HepG2 (cell line): Measurements from ENCODE around the gene MRPL38. TPM values are rescaled to one million over a fixed set of nuclear protein-coding genes. Genes with fewer than 3 reads are reported as not detected.

Experiments
- ADNP ChIP-seq: sonication (generic); formaldehyde crosslinking; IDR thresholded peaks from 2 replicates; pipeline ENCODE4 v1.4.0; 2020; ENCODE audit warnings: missing genetic modification reagents
- CEBPB ChIP-seq: IDR thresholded peaks from 2 replicates; pipeline ENCODE4 v1.6.1; 2011; ENCODE audit warnings: low read depth, low read length, improper control_type of control experiment, borderline replicate concordance
- NCOA2 ChIP-seq: sonication (generic); formaldehyde crosslinking; IDR thresholded peaks from 2 replicates; pipeline ENCODE4 v1.8.0; 2022; ENCODE audit warnings: inconsistent platforms
- NCOR1 ChIP-seq: fragments of 200-600 bp; sonication (generic); IDR thresholded peaks from 2 replicates; pipeline ENCODE4 v1.7.0; 2017; ENCODE audit warnings: antibody characterized with exemption, low read length, borderline replicate concordance
- PHF20 ChIP-seq: sonication (generic); formaldehyde crosslinking; IDR thresholded peaks from 2 replicates; pipeline ENCODE4 v1.5.0; 2020; ENCODE audit warnings: mild to moderate bottlenecking, missing genetic modification reagents
- PHF8 ChIP-seq: sonication (generic); formaldehyde crosslinking; IDR thresholded peaks from 2 replicates; pipeline ENCODE4 v1.5.0; 2020; ENCODE audit warnings: missing genetic modification reagents
- THAP11 ChIP-seq: IDR thresholded peaks from 2 replicates; pipeline ENCODE4 v1.6.1; 2016; ENCODE audit warnings: missing biosample characterization, missing genetic modification reagents
- TP53 ChIP-seq: sonication (generic); formaldehyde crosslinking; conservative IDR thresholded peaks from 2 replicates; pipeline ENCODE4 v1.4.0; 2020; ENCODE audit warnings: missing genetic modification reagents
- ZMYM2 ChIP-seq: sonication (generic); formaldehyde crosslinking; IDR thresholded peaks from 2 replicates; pipeline ENCODE4 v1.8.0; 2022; ENCODE audit warnings: mild to moderate bottlenecking, missing genetic modification reagents
- ZNF101 ChIP-seq: sonication (generic); formaldehyde crosslinking; IDR thresholded peaks from 2 replicates; pipeline ENCODE4 v1.4.0; 2020; ENCODE audit warnings: mild to moderate bottlenecking, low read depth, missing genetic modification reagents, borderline replicate concordance
- ZNF460 ChIP-seq: sonication (generic); formaldehyde crosslinking; IDR thresholded peaks from 2 replicates; pipeline ENCODE4 v1.5.1; 2020; ENCODE audit warnings: missing genetic modification reagents, mild to moderate bottlenecking, borderline replicate concordance
- ZNF652 ChIP-seq: IDR thresholded peaks from 2 replicates; pipeline ENCODE4 v1.6.1; 2016; ENCODE audit warnings: low read depth, borderline replicate concordance
- ZNF703 ChIP-seq: sonication (generic); formaldehyde crosslinking; IDR thresholded peaks from 2 replicates; pipeline ENCODE4 v1.5.1; 2020; ENCODE audit warnings: missing genetic modification reagents, mild to moderate bottlenecking, moderate library complexity, borderline replicate concordance
- ZNF777 ChIP-seq: sonication (generic); formaldehyde crosslinking; IDR thresholded peaks from 2 replicates; pipeline ENCODE4 v1.4.0; 2020; ENCODE audit warnings: missing genetic modification reagents
- ZNF879 ChIP-seq: sonication (generic); formaldehyde crosslinking; IDR thresholded peaks from 2 replicates; pipeline ENCODE4 v1.8.1; 2023; ENCODE audit warnings: missing genetic modification reagents
- polyA plus RNA-seq, 8 experiments: library from polyadenylated mRNA; depleted of rRNA in 3 of 8; stranded (reverse) in 7 of 8; unstranded in 1 of 8; fragments of >200 nt; fragmentation: Illumina TruSeq in 4 of 8; extraction: Trizol in 4 of 8; gene quantifications; 2 replicates each; pipeline versions ENCODE4 v1.2.1 to v1.2.3, GENCODE V29; 2011 to 2016; ENCODE audit warnings: low read depth in 4 of 8, missing spikeins in 1 of 8, mixed read lengths in 1 of 8; ENCODE audit not compliant: insufficient read depth in 1 of 8
- total RNA-seq, 5 experiments: library from RNA; depleted of rRNA; stranded (reverse); fragments of >200 nt; fragmentation: Illumina TruSeq; extraction: Trizol; gene quantifications; 2 replicates each; pipeline ENCODE4 v1.2.3, GENCODE V29; 2016; ENCODE audit warnings: low read depth in 1 of 5
- TF ChIP-seq, protein P1 (sequence below): sonication (generic); formaldehyde crosslinking; IDR thresholded peaks from 2 replicates; pipeline ENCODE4 v1.5.0; 2020; ENCODE audit warnings: missing genetic modification reagents
- TF ChIP-seq, protein P2 (sequence below): sonication (generic); formaldehyde crosslinking; IDR thresholded peaks from 2 replicates; pipeline ENCODE4 v1.4.0; 2020; ENCODE audit warnings: mild to moderate bottlenecking, missing genetic modification reagents
- TF ChIP-seq, protein P3 (sequence below): sonication (generic); formaldehyde crosslinking; IDR thresholded peaks from 2 replicates; pipeline ENCODE4 v1.4.0; 2020; ENCODE audit warnings: low read depth, mild to moderate bottlenecking, missing genetic modification reagents
- TF ChIP-seq, protein P4 (sequence below): sonication (generic); formaldehyde crosslinking; IDR thresholded peaks from 2 replicates; pipeline ENCODE4 v1.4.0; 2020; ENCODE audit warnings: missing genetic modification reagents
- TF ChIP-seq, protein P5 (sequence below): sonication (generic); formaldehyde crosslinking; IDR thresholded peaks from 2 replicates; pipeline ENCODE4 v1.4.0; 2020; ENCODE audit warnings: low read depth, mild to moderate bottlenecking, missing genetic modification reagents
- TF ChIP-seq, protein P6 (sequence below): sonication (generic); formaldehyde crosslinking; IDR thresholded peaks from 2 replicates; pipeline ENCODE4 v1.8.1; 2023; ENCODE audit warnings: mild to moderate bottlenecking, missing genetic modification reagents, borderline replicate concordance
- TF ChIP-seq, protein P7 (sequence below): sonication (generic); formaldehyde crosslinking; IDR thresholded peaks from 2 replicates; pipeline ENCODE4 v1.4.0; 2020; ENCODE audit warnings: missing genetic modification reagents

Gene MRPL38
- total and polyA plus RNA-seq, 2 of the 13 experiments (the other 11 are each of a cell fraction or from before 2014, with no cell fraction given), result 83.7 to 125 TPM

DNA sequence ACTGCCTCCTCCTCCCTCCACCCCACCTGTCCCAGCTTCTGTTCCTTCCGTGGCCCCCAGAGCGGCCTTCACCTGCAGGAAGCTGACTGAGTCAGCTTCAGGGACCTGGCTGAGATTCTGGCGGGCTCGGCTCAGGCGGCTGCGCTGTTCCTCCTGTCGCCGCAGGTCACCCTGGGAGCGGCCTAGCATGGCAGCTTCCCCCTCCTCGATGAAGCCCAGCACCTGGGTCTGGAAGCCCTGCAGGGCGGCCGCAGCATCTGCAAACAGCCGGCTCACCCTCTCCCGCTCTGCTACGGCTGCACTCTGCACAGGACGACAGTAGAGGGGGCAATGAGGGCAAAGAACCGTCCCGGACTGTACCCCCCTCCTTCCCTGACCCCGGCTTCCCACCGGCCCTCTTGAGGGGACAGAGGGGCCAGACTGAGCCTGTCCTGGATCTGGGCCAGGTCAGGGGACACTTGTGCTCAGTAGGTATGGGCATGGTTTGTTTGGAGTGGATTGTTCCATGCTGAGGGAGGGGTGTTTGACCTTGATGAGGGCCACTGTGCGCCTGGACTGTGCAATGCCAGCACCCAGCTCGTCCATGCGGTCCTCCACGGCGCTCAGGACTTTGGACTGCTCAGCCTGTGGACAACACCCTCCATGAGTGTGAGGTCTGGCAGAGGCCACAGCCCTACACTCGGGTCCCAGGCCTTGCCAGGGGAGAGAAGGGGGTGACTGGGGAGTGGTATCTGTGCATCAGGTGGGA is 28.3 kb downstream of the MRPL38 start (continued):
- TF ChIP-seq, protein P1, sequence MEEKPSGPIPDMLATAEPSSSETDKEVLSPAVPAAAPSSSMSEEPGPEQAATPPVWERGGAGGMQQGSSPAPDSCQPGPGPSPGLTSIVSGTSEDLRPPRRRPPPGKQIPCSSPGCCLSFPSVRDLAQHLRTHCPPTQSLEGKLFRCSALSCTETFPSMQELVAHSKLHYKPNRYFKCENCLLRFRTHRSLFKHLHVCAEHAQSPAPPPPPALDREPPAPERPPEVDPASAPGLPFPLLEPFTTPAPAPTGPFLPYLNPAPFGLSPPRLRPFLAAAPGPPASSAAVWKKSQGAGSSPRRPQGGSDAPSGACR (CRISPR knock-in tag), result peak; percentile 98
- TF ChIP-seq, protein P2, sequence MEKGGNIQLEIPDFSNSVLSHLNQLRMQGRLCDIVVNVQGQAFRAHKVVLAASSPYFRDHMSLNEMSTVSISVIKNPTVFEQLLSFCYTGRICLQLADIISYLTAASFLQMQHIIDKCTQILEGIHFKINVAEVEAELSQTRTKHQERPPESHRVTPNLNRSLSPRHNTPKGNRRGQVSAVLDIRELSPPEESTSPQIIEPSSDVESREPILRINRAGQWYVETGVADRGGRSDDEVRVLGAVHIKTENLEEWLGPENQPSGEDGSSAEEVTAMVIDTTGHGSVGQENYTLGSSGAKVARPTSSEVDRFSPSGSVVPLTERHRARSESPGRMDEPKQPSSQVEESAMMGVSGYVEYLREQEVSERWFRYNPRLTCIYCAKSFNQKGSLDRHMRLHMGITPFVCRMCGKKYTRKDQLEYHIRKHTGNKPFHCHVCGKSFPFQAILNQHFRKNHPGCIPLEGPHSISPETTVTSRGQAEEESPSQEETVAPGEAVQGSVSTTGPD, result peak; percentile 63
- TF ChIP-seq, protein P3, sequence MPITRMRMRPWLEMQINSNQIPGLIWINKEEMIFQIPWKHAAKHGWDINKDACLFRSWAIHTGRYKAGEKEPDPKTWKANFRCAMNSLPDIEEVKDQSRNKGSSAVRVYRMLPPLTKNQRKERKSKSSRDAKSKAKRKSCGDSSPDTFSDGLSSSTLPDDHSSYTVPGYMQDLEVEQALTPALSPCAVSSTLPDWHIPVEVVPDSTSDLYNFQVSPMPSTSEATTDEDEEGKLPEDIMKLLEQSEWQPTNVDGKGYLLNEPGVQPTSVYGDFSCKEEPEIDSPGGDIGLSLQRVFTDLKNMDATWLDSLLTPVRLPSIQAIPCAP, result peak; percentile 31
- TF ChIP-seq ZNF703 (CRISPR knock-in tag), result peak; percentile 98
- TF ChIP-seq ZNF777, result peak; percentile 79
- TF ChIP-seq, protein P4, sequence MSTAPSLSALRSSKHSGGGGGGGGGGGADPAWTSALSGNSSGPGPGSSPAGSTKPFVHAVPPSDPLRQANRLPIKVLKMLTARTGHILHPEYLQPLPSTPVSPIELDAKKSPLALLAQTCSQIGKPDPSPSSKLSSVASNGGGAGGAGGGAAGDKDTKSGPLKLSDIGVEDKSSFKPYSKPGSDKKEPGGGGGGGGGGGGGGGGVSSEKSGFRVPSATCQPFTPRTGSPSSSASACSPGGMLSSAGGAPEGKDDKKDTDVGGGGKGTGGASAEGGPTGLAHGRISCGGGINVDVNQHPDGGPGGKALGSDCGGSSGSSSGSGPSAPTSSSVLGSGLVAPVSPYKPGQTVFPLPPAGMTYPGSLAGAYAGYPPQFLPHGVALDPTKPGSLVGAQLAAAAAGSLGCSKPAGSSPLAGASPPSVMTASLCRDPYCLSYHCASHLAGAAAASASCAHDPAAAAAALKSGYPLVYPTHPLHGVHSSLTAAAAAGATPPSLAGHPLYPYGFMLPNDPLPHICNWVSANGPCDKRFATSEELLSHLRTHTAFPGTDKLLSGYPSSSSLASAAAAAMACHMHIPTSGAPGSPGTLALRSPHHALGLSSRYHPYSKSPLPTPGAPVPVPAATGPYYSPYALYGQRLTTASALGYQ (CRISPR knock-in tag), result peak; percentile 49; the same call in 1 of the 2 replicates
- TF ChIP-seq ZMYM2 (CRISPR knock-in tag), result peak; percentile 91
- TF ChIP-seq ZNF101 (CRISPR knock-in tag), result no peak
- TF ChIP-seq PHF20 (CRISPR knock-in tag), result peak; percentile 42; the same call in 1 of the 2 replicates
- TF ChIP-seq ZNF460 (CRISPR knock-in tag), result peak; percentile 58; the same call in 1 of the 2 replicates
- peak; percentile 78 for TF ChIP-seq NCOR1
- TF ChIP-seq, protein P5, sequence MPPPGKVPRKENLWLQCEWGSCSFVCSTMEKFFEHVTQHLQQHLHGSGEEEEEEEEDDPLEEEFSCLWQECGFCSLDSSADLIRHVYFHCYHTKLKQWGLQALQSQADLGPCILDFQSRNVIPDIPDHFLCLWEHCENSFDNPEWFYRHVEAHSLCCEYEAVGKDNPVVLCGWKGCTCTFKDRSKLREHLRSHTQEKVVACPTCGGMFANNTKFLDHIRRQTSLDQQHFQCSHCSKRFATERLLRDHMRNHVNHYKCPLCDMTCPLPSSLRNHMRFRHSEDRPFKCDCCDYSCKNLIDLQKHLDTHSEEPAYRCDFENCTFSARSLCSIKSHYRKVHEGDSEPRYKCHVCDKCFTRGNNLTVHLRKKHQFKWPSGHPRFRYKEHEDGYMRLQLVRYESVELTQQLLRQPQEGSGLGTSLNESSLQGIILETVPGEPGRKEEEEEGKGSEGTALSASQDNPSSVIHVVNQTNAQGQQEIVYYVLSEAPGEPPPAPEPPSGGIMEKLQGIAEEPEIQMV (CRISPR knock-in tag), result peak; percentile 98
- TF ChIP-seq, protein P6, sequence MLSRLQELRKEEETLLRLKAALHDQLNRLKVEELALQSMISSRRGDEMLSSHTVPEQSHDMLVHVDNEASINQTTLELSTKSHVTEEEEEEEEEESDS, result 0 out of 2 replicates have a peak, but pooled peaks have one; percentile 81
- TF ChIP-seq PHF8, result peak; percentile 81
- TF ChIP-seq, protein P7, sequence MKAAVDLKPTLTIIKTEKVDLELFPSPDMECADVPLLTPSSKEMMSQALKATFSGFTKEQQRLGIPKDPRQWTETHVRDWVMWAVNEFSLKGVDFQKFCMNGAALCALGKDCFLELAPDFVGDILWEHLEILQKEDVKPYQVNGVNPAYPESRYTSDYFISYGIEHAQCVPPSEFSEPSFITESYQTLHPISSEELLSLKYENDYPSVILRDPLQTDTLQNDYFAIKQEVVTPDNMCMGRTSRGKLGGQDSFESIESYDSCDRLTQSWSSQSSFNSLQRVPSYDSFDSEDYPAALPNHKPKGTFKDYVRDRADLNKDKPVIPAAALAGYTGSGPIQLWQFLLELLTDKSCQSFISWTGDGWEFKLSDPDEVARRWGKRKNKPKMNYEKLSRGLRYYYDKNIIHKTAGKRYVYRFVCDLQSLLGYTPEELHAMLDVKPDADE (CRISPR knock-in tag), result peak; percentile 30; the same call in 1 of the 2 replicates
- TF ChIP-seq ZNF879 (CRISPR knock-in tag), result no peak
- peak; percentile 76; the same call in 1 of the 2 replicates for TF ChIP-seq CEBPB
- TF ChIP-seq NCOA2, result peak; percentile 86
- TF ChIP-seq THAP11 (CRISPR knock-in tag), result peak; percentile 88
- TF ChIP-seq ZNF652 (CRISPR knock-in tag), result peak; percentile 38; the same call in 1 of the 2 replicates
- TF ChIP-seq ADNP, result no peak
- peak; percentile 52; the same call in 1 of the 2 replicates for TF ChIP-seq TP53 (CRISPR knock-in tag)
